Measurements from ENCODE around the gene PSMG1.

DNA sequence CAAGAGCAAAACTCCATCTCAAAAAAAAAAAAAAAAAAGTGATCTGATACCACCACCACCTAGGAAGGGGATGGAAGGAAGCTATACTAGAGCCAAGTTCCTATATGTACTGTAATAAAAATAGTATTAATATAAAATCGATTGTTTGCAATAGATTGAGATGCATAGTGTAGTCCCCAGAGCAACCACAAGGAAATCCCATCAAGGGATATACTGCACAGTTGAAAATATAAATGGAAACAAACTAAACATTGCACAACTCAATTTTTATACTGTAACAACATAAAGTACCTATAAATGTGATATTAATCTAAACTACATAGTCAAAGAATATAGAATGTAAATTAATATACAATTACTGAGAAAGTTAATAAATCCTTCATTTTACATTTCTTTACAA lies 20.9 kb upstream of the PSMG1 start:
- TF ChIP-seq POLR2A (IDR thresholded peaks at IDR 0.05) (no peak), EP300 (IDR thresholded peaks at IDR 0.05) (no peak), CTCF (IDR thresholded peaks at IDR 0.05) (no peak)
